GM11168 (cell line): ENCODE data around the gene NTRK2.

Source experiments
- in situ Hi-C: fragments of 300-500 bp; cut with MboI; formaldehyde crosslinking; loops from one replicate; pipeline ENCODE4 v1.12.0; 2022; ENCODE audit warnings: low sequenced_read_pairs; ENCODE audit not compliant: unreplicated experiment

NTRK2 gene

DNA sequence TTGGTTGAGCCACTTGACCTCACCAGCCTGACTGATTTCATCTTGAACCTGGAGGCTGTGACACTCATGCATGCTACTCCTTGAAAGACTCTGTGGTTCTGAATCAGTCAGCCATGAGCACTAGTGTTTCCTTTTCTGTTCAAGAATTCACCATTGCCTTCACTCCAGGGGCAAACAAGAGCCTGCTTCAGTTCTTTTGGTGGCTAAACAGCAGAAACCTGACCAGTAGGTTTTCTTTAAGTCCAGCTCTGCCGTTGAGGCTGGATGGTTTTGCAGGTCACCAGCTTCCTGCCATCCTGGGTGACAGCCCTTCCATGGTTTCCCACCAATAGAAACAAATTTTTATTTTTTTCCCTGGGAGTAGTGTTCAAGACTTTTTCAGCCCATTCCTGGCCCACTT is 10.0 kb downstream of the NTRK2 start:
- in situ Hi-C loops: loop anchor here (25.0 kb wide), 2 partner anchors 283 to 458 kb away; no protein-coding TSS in a partner anchor

GRCh38 chr9:84681516-84682285 is 12.2 kb downstream of the NTRK2 start:
- in situ Hi-C loops: loop anchor here (25.0 kb wide), 2 partner anchors 281 to 456 kb away; no protein-coding TSS in a partner anchor

GRCh38 chr9:84686068-84686467 is 16.5 kb downstream of the NTRK2 start:
- in situ Hi-C loops: loop anchor here (25.0 kb wide), 2 partner anchors 276 to 451 kb away; no protein-coding TSS in a partner anchor

DNA sequence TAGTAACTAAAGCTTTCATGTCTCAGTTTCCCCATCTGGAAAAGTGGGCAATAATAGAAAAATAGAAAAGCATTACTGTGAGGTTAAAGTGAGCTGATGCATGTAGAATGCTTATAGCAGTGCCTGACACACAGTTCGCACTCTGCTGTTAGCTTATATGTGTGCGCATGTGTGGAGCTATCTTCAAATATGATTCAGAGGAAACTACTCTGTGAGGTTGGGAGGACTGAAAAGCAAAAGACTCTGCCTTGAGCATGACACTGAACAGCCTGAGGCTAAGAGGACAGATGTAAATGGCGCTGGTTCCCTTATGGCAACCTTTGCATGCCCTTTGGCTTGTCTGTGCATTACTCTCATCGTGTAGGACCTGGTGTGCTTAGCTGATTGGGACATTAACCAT is 19.4 kb downstream of the NTRK2 start:
- in situ Hi-C loops: loop anchor here (25.0 kb wide), 2 partner anchors 273 to 448 kb away; no protein-coding TSS in a partner anchor

GRCh38 chr9:84691634-84692033 is 22.1 kb downstream of the NTRK2 start:
- in situ Hi-C loops: loop anchor here (25.0 kb wide), 2 partner anchors 271 to 446 kb away; no protein-coding TSS in a partner anchor

- in situ Hi-C loops: loop anchor here (25.0 kb wide), 2 partner anchors 268 to 443 kb away; no protein-coding TSS in a partner anchor
Measured at GRCh38 chr9:84694248-84694647, 24.7 kb downstream of the NTRK2 start.

DNA sequence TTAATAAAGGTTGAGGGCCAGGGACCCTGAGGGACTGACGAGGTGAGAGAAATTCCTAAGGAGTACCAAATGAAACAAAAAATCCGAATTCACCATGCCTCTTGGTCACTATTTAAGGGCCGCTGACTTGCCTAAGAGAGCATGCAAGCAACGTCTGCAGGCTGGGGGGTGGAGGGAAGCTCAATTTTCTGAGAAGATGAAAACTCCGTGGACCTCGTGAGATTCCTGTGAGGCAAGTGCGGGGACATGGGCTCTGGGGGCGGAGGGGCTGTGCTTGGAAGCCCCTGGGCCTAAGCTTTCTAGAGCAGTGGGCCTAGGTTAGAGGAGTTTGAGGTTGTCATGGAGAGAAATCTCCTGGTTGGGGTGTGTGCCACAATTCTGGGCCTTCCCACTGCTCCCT is 27.5 kb downstream of the NTRK2 start:
- in situ Hi-C loops: loop anchor here (5.0 to 25.0 kb wide), 3 partner anchors 85 to 440 kb away; no protein-coding TSS in a partner anchor

DNA sequence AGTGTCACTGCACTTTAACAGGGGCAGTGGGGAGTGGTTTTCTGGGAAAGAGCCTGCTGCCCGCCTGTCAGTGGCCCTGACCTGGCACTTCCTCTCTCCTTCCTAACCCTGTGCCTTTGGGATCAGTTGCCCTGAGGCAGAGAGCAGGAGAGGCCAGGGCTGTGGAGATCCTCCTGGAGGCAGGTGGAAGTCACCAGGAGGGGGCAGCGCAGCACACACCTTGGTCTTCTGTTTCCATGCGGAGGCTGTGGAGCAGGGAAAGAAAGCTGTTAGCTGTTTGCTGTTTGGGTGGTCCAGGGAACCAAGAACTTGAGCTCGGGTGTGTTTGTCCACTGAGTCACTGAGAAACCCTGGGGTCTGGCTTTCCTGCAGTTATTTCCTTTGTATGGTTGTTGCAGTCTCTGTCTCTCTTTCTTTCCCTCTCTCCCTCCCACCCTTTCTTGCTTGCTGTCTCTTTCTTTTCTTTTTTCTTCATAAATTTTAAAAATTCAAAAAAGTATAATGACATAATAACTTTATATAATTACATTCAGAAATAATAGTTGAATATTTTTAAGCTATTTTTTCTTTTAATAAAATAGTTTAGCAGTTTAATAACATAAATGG is 28.1 kb downstream of the NTRK2 start:
- in situ Hi-C loops: loop anchor here (5.0 to 25.0 kb wide), 3 partner anchors 85 to 440 kb away; no protein-coding TSS in a partner anchor

DNA sequence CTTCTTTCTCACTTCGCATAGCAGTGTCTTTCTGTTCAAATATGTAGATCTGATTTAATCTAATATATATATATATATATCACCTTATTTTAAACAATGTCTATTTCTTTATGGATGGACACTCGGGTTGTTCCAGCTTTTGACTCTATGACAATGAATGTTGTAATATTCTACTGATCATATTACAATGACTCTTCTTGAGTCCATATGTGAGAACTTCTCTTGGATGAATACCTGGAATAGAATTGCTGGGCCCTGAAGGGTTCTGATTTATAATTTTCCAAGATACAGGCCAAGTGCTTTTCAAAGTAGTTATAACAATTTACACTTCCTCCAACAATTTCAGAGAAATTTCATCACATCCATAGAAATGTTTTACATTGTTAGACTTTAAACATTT is 28.8 kb downstream of the NTRK2 start:
- in situ Hi-C loops: loop anchor here (5.0 to 25.0 kb wide), 3 partner anchors 84 to 439 kb away; no protein-coding TSS in a partner anchor

DNA sequence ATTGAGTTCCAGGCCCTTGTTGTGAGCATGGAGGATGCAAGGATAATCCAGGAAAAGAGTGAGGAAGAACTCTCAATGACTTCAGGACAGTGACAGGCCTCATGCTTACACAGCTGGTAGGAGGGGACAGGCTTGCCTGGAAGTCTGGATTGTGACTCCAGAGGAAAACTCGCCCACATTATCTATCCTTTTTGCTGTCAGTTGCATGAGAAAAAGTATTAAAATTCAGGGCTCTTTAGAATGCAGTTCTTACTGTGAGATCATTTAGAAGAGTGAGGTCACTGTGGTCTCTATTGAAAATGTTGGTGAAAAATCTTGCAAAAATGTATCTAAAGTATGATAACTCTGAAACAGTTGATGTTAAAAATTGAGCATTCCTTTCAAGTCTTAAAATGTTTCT is 30.5 kb downstream of the NTRK2 start:
- in situ Hi-C loops: loop anchor here (5.0 to 25.0 kb wide), 3 partner anchors 82 to 437 kb away; no protein-coding TSS in a partner anchor

GRCh38 chr9:84701801-84702200 is 32.3 kb downstream of the NTRK2 start:
- in situ Hi-C loops: no loop called here

- in situ Hi-C loops: no loop called here
Measured at GRCh38 chr9:84702471-84702870, 32.9 kb downstream of the NTRK2 start.

GRCh38 chr9:84703793-84704192 is 34.3 kb downstream of the NTRK2 start:
- in situ Hi-C loops: no loop called here

GRCh38 chr9:84705128-84705527 is 35.6 kb downstream of the NTRK2 start:
- in situ Hi-C loops: no loop called here

DNA sequence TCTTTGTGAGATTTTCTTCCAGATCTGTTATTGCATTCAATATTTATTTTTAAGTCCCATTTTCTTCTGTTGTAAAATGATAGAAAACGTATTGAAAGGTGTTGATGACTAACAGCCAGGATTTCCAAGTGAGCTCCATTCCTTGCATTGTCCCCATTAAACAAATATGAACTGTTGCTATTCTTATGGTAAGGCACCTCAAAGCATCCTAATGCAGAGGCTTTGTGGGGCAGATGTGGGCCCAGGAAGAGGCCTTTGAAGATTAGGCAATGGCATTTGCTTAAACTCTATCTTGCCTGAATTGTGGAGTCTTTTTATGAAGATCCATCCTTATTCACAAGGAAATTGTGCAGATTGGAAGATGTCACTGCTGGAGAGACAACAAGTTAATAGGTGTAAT is 38.9 kb downstream of the NTRK2 start:
- in situ Hi-C loops: no loop called here

GRCh38 chr9:84709056-84709455 is 39.5 kb downstream of the NTRK2 start:
- in situ Hi-C loops: no loop called here

DNA sequence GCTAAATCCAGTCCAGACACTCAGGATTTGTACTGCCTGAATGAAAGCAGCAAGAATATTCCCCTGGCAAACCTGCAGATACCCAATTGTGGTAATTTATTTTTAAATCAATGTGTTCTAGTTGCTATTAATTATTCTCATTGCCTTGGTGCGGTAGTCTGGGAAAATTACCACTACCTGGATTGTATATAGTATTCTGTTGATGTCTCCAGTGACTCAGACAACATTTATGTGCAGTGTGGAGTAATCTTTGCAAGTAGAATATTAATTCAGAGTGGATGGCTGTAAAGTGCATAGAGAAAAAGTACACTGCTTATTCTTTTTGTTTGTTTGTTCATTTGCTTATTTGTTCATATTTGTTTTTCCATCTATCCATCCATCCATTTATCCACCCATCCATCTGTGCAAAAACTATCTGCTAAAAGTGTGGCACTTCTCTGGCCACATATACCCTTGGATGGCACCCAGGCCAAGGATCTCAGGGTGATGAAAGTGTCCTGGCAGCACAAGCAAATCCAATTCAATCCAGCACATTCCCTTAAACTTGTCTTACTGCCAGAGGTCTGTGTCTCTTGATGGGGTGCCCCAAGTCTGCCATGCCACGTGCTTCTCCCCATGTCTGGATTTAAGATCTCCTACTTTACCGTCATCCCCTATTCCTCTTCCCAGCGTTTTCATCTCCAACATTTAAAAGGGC is 41.3 kb downstream of the NTRK2 start:
- in situ Hi-C loops: no loop called here

GRCh38 chr9:84711398-84711777 is 41.9 kb downstream of the NTRK2 start:
- in situ Hi-C loops: no loop called here

DNA sequence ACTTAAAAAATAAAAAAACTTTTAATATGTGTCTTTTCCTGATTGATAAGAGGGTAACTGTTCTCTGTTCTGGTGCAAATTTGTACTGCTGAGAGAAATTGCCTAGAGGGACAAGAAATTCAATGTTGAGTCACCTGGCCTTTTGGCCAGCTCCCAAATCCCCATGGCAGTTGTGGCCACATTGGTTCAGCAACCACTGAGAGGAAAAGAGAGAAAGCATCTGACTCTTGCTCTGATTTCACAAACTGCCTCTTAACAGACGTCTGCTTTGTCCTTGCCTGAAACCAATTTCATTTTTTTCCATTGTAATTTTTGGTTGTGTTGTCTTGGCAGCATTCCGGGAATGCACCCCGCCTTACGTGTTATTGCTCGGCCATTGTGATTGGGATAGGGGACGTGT is 42.4 kb downstream of the NTRK2 start:
- in situ Hi-C loops: no loop called here

DNA sequence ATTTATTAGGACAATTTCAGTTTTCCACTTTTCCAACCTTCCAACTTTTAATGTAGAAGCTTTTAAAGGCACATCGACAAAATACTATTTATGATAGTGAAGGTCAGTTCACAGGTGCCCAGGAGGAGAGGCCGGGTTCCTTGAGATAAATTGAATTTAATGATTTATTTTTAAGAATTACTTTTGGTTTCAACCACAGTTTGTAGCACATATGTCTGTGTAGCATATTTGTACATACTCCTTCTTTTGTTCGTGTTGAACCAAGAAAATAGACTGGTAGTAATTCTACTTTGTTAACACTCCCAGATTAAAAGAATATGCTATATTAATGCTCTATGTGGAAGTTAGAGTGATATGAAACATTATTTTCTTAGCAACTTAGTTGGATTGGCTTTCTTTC is 46.7 kb downstream of the NTRK2 start:
- in situ Hi-C loops: no loop called here

GRCh38 chr9:84718476-84718875 is 48.9 kb downstream of the NTRK2 start:
- in situ Hi-C loops: no loop called here
